Pulmonary artery endothelial cell (primary cell): ENCODE data around the gene CIB1. TPM values are rescaled to one million over a fixed set of nuclear protein-coding genes. Genes with fewer than 3 reads are reported as not detected.

Source experiments
- DNase-seq: peaks from one replicate; pipeline ENCODE4 v3.0.0-alpha.2; 2011; ENCODE audit warnings: low read depth, low spot score
- total RNA-seq: library from RNA; depleted of rRNA; stranded (reverse); fragments of >200 nt; gene quantifications from 2 replicates; pipeline ENCODE4 v1.2.3, GENCODE V29; 2014

CIB1 gene
- total RNA-seq, 1 donor from 2014 or later: 44.6 TPM

DNA sequence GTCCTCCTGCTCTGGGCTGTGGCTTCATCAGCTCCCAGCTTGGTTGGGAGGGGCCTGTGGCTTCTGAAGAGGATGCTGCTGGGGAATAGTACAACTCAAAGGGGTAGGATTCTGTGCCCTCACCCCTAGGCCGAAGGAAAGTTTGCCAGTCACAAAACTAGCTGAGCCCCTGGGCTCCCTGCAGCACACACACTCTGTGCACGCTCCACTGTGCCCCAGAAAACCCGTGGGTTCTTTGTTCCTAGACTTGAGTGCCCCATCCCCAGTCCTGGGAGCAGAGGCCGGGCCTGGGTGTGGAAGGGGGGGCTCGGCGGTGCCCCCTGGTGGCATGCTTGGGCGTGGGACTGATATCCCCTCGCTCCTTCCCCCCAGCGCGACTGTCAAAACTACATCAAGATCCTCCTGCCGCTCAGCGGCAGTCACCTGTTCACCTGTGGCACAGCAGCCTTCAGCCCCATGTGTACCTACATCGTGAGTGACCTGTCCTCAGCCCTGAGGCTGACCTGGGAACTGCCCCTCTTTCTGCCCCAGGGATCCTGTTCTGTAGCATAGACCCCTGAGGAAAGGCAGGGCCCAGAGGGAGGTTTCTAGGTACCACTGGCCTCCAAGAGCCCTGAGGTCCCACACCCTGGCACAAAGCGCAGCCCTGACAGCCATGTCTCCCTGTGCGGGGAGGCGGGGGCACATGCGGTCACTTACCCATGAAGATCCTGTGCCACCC lies 14.2 kb downstream of the CIB1 start:
- no peak for DNase-seq

DNA sequence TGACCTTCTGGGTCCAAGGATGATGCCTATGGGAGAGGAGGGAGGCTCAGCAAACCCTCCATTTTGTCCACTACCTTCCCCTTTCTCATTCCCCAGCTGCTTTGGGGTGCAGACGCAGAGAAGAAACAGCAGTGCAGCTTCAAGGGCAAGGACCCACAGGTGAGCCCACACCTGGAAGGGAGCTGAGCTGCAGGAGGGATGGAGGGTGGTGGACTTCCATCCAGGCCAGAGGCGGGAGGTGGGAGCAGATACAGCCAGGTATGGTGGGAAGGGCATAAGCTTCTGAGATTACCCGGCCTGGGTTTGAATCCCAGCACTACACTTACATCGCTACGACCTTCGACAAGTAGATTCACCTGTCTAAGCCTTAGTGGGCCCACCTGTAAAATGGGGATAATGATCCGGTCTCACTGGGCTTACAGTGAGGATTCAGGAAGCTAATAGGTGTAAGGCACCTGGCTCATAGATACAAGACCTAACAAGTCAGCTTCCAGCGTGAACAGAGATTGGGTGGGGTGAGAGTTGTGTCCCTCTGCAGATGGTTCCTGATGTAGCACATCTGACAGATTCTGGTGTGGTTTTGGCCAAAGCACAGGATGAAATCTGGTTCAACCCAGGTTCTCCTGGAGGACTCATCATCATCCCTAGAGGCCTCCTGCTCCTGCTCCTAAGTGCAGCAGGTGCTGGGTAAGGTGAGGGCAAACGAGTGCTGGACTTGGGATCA lies 15.9 kb downstream of the CIB1 start:
- DNase-seq: no peak

DNA sequence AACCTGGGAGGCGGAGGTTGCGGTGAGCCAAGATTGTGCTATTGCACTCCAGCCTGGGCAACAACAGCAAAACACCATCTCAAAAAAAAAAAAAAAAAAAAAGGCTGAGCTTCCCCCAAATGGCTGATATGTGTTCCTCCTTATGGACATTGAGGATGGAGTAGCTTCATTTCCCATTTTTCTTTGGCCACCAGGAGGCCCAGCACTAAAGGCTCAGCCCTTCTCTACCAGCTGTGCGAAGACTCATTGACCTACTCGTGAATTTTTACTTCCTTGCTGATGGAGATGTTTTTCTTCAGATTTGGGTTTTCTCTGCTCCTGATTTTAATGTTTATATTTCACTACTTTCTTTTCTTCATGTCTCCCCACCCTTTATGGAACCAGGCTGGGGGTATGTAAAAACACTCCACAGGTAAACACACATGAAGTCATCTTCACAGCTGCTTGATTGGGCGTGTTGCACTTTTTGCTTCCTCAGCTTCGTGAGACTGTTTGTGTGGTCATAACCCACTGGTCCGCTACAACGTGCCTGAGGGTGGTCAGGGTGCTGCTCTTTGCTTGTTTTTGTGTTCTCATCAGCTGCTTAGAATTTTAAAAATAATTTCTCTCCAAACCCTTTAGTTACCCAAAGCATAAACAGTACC lies 19.1 kb downstream of the CIB1 start:
- DNase-seq: no peak

DNA sequence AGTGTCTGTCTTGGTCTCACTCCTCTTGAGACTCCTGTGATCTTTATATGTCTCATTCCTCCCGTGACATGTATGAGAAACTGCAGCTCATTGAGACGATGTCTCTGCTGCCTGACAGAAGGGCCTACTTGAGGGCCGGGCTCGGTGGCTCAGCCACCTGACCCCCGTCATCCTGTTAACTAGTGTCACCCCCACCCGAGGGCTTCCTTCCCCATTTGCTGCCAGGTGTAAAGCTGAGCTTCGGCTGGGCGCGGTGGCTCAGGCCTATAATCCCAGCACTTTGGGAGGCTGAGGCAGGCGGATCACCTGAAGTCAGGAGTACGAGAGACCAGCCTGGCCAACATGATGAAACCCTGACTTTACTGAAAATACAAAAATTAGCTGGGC lies 19.9 kb downstream of the CIB1 start:
- DNase-seq: no peak

DNA sequence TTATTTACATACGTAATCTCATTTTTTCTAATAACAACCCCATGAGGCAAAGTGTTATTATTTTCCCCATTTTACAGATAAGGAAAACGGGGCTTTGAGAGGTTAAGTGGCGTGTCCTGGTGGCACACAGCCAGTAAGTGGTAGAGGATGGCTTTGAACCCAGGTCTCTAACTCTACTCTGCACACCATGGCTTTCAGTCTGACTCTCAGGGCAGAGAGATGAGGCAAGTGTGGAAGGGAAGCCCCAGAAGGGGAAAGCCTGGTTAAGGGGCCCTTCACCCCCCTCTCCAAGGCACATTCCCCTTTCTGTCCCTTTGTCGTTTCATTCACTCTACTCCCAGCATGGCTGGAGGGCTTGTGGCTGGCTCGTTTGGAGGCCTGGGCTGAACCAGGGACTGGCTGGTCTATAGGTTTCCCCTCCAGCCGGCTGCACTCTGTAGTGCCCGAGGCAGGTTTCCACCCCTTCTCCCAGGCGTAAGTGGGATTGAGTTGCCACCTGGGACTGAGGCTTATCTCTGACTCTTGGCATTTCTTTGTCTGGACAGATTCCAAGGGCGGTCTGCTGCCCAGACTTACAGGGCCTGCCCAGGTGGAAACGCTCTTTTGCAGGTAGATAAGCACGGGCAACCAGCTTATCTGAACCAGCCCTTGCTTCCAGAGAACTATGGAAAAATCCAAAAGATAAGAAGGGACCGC lies 20.5 kb downstream of the CIB1 start:
- DNase-seq: no peak

DNA sequence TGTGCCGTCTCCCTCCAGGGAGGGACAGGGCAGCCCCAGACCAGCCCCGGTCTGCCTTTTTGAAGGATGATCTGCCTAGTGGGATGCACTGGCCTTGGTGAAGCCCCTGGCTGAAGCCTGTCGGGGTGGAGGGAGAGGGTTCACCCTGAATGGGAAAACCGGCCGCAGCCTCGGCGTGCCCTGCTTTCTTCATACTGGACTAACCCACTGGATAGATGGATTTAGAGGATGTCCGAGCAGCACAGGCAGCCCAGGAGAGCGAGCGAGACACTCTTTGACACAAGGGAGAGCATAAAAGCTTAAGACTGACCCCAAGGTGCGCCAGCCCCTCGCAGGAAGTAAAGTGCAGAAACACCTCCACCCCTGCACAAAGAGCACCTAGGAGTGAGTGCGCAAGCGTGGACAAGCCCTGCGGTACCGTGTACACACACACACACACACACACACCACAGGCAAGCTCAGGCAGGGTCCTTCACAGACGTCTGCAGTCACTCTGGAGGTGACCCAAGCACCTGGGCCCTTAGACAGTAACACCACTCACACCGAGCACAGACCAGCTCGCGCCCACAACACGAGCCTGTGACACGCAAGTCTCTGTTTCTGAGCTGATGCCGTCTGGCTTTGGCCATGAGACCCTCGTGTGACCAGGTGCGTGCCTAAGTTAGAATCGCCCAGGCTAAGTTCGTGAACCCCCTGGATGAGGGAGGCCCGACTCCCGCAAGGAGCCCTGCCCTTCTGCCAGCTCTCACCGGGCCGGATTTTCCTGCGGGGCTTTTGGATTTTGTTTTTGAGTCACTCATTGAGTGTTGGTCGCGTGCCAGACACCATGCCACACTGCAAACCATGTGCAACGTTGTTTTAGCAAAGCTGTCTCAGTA lies 21.3 kb downstream of the CIB1 start:
- DNase-seq: no peak

DNA sequence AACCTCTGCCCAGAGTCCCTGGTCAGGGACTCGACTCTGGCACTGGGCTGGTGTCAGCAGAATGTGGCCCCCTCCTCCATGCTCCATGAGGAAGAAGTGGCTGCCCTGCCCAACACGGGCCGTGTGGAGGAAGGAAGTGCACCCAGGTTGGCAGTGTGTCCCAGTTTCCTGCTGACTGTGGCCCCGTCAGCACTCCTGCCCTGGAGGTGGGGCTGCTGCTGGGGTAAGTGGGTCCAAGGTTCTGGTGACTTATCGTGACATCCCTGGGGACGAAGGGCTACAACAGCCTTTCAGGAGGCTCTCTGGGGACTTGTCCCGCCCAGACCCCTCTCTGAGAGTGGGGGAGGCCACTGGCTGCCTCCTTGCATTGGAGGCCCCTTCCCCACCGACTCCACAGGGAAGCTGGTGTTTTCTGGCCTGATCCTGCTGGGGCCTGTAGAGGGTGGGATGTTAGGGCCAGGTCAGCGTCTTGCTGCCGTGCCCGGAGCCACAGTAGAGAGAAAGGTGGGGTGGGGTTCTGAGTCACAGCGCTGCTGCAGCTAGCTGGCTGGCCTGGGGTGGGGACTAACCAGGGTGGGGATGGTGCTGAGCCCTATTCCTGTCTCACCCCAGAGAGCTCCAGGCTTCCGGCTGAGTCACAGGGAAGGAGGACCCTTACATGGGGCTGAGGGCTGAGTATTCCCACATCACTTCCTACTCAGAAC lies 22.1 kb downstream of the CIB1 start:
- DNase-seq: no peak

DNA sequence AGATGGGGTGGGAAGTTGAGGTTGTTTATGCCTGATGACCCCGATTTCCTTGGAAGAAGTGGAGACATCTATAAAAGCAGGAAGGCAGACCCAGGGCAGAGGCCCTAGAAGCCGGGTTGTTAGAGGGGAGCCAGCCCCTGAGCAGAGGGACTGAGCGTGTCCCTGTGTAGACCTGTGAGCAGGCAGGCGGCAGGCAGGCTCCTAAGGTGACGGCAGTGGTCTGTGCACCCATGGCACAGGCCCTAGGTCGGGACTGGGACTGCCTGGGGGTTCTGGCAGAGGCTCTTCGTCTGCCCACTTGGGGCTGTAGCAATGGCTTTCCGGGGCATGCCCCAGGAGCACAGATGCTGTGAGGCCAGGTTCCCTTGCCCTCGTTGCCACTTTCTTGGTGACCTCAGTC lies 22.7 kb downstream of the CIB1 start:
- DNase-seq: no peak

DNA sequence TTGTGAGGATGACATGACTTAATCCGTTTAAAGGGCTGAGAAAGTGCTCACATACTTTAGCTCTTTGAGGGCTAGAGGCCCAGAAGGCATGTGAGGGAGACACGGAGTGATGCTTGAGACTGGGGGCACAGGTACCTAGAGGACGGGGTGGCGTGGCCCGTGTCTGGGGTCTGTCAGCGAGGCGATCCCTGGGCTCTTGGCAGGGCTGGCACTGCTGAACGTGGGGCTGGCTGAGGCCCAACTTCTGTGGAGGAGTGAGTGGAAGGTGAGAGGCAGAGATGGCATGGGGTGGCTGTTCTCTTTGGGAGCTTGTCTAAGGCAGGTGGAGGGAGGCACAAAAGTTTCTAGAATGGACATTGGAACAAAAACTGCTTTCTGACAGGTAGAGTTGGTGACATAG lies 23.1 kb downstream of the CIB1 start:
- DNase-seq: no peak

DNA sequence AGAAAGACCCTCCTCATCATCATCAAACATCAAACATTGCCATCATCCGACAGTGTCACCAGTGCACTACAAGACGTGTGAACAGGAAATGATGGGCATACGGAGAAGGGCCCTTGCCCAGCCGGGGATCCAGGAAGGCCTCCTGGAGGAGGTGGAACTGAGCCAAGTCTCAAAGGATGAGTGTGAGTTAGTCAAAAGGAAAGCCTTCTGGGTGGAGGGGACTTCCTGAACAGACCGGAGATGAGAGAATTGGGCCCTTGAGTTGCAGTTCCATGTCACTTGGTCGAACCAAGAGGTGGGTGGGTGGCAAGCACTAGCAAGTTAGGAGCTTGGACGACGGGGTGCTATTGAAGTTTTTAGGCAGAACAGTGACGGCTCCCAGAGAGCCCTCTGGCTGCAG lies 24.1 kb downstream of the CIB1 start:
- DNase-seq: no peak

DNA sequence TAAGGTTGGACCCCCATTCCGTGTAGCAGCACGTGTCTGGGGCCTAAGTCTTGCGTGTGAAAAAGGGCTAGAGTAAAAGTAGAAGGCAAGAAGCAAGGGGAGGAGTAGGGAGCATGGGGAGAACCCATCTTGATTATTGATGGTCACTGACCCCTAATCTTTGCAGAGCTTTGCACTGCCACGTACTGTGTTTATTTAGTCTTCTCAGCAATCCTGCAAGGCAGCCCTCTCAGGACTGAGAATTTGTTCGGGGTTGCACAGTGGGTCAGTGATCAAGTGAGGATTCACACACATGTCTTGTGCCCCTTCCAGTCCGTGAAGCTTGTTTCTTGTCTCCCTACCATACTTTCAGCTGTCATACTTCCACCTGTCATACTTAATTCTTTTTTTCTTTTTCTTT lies 25.4 kb downstream of the CIB1 start:
- no peak for DNase-seq

DNA sequence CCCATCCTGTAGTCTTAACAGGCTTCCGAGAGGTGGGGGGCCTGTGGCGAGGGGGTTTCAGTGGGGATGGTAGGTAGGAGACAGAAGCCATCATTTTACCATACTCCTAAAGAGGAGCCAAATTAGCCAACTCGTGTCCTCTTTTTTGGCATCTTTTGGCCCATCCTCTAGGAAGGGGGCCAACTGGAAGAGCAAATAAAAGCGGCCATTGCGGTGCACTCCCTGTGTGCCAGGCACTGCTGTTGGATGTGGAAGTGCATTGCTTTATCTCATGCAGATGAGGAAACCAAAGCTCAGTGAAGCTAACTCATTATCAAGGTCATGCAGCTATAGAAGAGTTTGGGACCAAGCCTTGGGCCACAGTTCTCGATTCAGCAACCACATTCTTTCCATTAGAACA lies 26.5 kb downstream of the CIB1 start:
- DNase-seq: no peak

DNA sequence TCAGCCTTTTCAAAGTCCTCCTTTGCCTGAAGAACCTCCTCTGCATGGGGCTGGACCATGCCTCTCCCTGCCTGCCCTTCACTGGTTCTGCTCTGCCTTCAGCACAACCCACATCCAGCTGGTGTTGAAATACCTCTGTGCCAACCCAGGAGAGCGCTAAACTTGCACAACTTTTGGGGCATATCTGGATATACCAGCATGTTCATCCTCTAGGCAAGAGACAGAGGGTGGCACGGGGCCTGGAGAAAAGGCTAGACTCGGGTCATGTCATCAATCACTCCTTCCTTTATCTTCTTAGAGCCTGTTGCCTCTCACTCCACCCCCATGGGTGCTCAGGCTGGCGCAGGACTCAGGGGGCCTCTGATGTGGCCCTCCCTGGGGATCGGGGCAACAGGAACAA lies 27.9 kb downstream of the CIB1 start:
- DNase-seq: no peak

DNA sequence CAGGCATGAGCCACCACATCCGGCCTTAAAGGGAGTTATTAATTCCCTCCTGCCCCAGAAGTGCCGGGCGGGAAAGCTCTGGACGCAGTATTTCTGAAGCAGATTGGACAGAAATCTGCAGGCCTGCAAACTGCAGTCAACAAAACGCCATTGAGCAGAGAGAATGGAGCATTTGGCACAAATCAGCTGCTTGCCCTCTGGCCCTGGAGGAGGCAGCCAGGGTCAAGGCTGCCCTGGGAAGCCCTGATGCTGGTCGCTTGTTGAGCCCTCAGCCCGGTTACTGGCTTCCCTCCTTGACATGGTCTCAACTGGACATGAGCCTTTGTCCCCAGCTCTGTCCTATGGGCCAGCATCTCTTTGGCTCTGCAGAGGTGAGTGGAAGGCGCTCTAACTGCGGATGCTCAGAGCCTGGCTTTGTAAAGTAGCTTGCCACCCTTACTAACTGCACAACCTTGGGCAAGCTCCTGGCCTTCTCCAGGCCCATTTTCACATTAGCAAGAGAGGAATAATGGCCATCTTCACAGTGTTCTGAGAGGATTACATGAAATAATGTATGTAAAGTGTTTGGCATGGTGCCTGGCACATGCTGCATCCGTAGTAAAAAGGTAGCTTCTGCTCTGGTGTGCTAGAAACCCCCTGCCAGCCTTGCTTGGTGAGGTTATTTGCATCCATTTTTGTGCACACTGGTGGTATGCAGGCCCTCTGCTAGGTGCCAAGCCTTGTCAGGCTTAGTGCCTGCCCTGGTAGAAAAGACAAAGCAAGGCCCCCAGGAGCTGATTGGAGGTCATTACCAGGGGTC lies 28.5 kb downstream of the CIB1 start:
- DNase-seq: no peak

DNA sequence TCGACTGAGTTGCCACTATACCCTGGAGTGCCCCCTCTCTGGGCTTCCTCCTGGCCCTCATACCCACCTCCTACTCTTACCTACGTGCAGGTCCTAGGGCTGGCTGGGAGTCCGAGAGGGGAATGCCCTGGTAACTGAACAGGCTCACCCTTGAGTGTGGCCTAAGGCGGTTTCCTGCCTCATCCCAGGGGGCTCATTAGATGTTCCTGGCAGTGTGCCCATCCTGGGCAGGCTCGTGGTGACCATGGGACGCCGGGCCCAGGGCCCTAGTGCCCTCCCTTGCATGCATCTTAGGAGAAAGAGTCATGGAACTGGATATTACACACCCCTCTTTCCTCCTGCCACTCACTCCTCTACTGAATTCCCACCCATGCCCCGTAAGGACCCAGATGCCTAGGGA lies 29.8 kb downstream of the CIB1 start:
- no peak for DNase-seq

DNA sequence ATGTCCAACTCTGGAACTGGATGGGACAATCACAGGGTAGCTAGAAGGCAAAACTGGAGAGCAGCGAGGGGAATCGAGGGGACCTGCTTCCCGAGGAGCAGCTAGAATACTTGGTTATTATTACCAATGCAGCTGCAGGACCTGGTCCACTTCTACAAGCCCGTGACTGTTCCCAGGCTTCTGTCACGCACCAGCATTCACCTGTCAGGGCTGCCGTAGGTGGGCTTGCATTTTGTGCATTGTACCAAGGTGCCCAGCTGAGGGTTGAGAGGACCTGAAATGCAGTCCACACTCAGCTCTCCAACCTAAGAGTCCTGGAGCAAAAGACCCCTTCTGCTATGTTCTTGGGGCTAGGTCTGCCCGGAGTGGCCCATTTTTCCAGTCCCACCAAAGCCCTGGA lies 30.3 kb downstream of the CIB1 start:
- no peak for DNase-seq

DNA sequence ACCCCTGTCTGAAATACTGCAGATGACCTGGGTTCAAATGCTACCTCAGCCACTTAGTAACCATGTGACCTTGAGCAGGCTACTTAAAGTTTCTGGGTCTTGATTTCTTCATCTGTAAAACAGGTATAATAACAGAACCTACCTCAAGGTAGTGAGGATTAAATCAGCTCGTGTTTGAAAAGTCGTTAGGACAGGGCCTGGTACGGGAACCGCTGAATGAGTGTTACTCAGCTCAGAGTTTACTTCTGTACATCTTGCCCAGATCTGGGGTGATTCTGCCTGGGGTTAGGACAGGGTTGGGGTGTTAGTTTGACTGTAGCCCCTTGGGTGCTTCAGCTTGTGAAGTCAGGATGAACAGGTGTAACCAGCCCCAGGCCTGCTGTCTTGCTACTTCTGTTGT lies 30.8 kb downstream of the CIB1 start:
- no peak for DNase-seq

DNA sequence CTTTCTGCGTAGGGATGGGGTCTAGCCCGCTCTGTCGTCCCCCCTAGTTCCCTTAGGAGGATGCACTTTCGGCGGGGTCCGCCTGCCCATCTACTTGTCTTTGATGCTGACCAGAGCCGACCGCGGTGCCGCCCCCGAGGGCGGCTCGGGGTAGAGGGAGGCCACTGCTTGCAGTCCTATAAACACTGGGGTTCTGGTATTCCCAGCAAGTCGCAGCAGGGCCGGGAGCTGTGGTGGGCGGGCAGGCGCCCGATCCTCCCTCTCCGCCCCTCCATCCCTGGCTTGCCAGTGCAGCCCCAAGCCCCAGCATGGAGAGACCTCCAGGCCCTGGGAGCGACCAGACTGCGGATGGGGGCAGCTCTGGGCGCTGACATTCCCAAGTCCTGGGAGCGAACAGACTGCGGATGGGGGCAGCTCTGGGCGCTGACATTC lies 31.8 kb downstream of the CIB1 start:
- no peak for DNase-seq

DNA sequence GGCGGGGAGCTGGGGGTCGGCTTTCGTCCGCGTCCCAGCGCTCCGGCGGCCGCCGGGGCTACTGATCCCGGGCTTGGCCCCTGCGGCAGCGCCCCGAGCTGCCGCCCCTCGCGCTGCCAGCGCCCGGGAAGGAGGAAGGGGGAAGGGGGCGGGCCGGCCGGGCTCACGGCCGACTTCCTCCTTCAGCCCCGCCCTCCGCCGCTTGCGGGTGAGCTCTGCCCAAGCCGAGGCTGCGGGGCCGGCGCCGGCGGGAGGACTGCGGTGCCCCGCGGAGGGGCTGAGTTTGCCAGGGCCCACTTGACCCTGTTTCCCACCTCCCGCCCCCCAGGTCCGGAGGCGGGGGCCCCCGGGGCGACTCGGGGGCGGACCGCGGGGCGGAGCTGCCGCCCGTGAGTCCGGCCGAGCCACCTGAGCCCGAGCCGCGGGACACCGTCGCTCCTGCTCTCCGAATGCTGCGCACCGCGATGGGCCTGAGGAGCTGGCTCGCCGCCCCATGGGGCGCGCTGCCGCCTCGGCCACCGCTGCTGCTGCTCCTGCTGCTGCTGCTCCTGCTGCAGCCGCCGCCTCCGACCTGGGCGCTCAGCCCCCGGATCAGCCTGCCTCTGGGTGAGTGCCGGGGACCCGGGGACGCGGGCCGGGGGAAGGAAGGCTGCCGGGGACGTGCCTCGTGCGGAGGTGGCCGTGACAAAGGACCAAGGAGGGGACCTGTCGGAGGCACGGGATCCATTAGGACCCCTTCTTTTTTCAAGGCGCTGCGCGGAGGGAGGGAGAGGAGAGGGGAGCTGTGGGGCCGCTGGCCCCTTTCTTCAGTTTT lies 32.4 kb downstream of the CIB1 start, which contains the start of gene SEMA4B:
TSS of gene SEMA4B (plus strand) at position 201 of the 814 bp plus-strand sequence. CDS start at position 450, 249 bp downstream.
- DNase-seq: no peak
